HCT116 (cell line): ENCODE results near the gene SLC35B2. TPM values are rescaled to one million over a fixed set of nuclear protein-coding genes. Genes with fewer than 3 reads are reported as not detected.

Source experiments
- ATAC-seq: fragments of 200-7000 bp; cut with Tn5 transposase; 2 replicates; pipeline ENCODE4 v1.9.1; 2020; ENCODE audit warnings: mild to moderate bottlenecking, moderate library complexity
- BruUV-seq: library from RNA; stranded (reverse); fragments of 400-500 nt; replicated peaks from 2 replicates; lab custom pipeline; 2021; lab: Mats Ljungman, UMichigan
- CTCF ChIA-PET: fragments of 300-600 bp; sonication (Branson Sonifier 250); formaldehyde crosslinking; loops from one replicate; lab custom pipeline; 2021; ENCODE audit warnings: antibody characterized with exemption; lab: Charles Lee
- POLR2A ChIA-PET: fragments of 300-600, 350-600 bp; sonication (Branson Sonifier 250); formaldehyde crosslinking; loops from one replicate; lab custom pipeline; 2021; ENCODE audit warnings: antibody characterized with exemption; lab: Charles Lee
- RAD21 ChIA-PET, 2 experiments: fragments of 300-600 bp; sonication (Branson Sonifier 250); formaldehyde crosslinking; loops; one replicate each; lab custom pipeline; 2023; ENCODE audit warnings: low total read pairs in 2 of 2; ENCODE audit not compliant: uncharacterized antibody in 2 of 2, unreplicated experiment in 2 of 2, low non-redundant PET in 1 of 2; lab: Charles Lee
- DNase-seq: peaks from one replicate; pipeline ENCODE4 v3.0.0-alpha.2; 2010; ENCODE audit warnings: low read depth, low spot score
- H2AFZ ChIP-seq: fragments of 200-600 bp; shearing (Covaris generic), sonication (generic); 2 replicates; pipeline ENCODE4 v1.6.1; 2017; ENCODE audit warnings: low read depth, mixed run types, mixed read lengths, antibody characterized with exemption, low read length; ENCODE audit not compliant: poor library complexity, severe bottlenecking
- H3K27ac ChIP-seq: 2 replicates; pipeline ENCODE4 v1.5.1; 2012; ENCODE audit warnings: low read depth, low read length
- H3K27me3 ChIP-seq: fragments of 200-600 bp; sonication (generic); 2 replicates; pipeline ENCODE4 v1.6.1; 2016; ENCODE audit warnings: mixed run types, low read length, mixed read lengths; ENCODE audit not compliant: insufficient read depth
- H3K36me3 ChIP-seq, 2 experiments: fragments of 200-500 bp in 1 of 2; fragments of 200-600 bp in 1 of 2; sonication (Bioruptor generic) in 1 of 2; sonication (generic) in 1 of 2; 2 replicates each; pipeline versions ENCODE4 v1.5.1 to v1.6.1; 2014 to 2016; ENCODE audit warnings: low read length in 2 of 2, inconsistent platforms in 1 of 2, mixed read lengths in 1 of 2, mixed run types in 1 of 2; ENCODE audit not compliant: insufficient read depth in 2 of 2, control insufficient read depth in 1 of 2
- H3K4me1 ChIP-seq, 2 experiments: fragments of 200-600 bp in 1 of 2; sonication (generic) in 1 of 2; 2 replicates each; pipeline versions ENCODE4 v1.5.1 to v1.6.1; 2012 to 2017; ENCODE audit warnings: low read length in 2 of 2, inconsistent platforms in 1 of 2, mild to moderate bottlenecking in 1 of 2, mixed read lengths in 1 of 2, mixed run types in 1 of 2, moderate library complexity in 1 of 2; ENCODE audit not compliant: insufficient read depth in 2 of 2, control insufficient read depth in 1 of 2
- H3K4me2 ChIP-seq: fragments of 200-600 bp; sonication (generic); 2 replicates; pipeline ENCODE4 v1.6.1; 2017; ENCODE audit warnings: mixed run types, low read length, mixed read lengths
- H3K4me3 ChIP-seq, 2 experiments: fragments of 200-600 bp in 1 of 2; sonication (generic) in 1 of 2; replicated peaks in 1 of 2; 2 replicates each; pipeline ENCODE4 v1.5.1; 2011 to 2016; ENCODE audit warnings: low read length in 2 of 2, control low read depth in 1 of 2, low read depth in 1 of 2, mild to moderate bottlenecking in 1 of 2, mixed read lengths in 1 of 2, mixed run types in 1 of 2
- H3K79me2 ChIP-seq: fragments of 200-600 bp; sonication (generic); 2 replicates; pipeline ENCODE4 v1.6.1; 2017; ENCODE audit warnings: mild to moderate bottlenecking, mixed run types, low read length, moderate library complexity, mixed read lengths; ENCODE audit not compliant: insufficient read depth
- H3K9ac ChIP-seq: fragments of 200-600 bp; sonication (generic); 2 replicates; pipeline ENCODE4 v1.6.1; 2016; ENCODE audit warnings: low read length, mixed read lengths
- H3K9me2 ChIP-seq: fragments of 200-600 bp; sonication (generic), shearing (Covaris generic); 2 replicates; pipeline ENCODE4 v1.6.1; 2017; ENCODE audit warnings: mixed run types, mild to moderate bottlenecking, moderate library complexity; ENCODE audit not compliant: insufficient read depth
- H3K9me3 ChIP-seq, 2 experiments: fragments of 200-500 bp in 1 of 2; fragments of 200-600 bp in 1 of 2; sonication (Bioruptor generic) in 1 of 2; sonication (generic) in 1 of 2; 2 replicates each; pipeline ENCODE4 v1.6.1; 2014 to 2017; ENCODE audit warnings: low read length in 2 of 2, mixed read lengths in 2 of 2, inconsistent platforms in 1 of 2, low read depth in 1 of 2, mild to moderate bottlenecking in 1 of 2, mixed run types in 1 of 2, moderate library complexity in 1 of 2; ENCODE audit not compliant: control insufficient read depth in 1 of 2, insufficient read depth in 1 of 2
- H4K20me1 ChIP-seq: fragments of 200-600 bp; sonication (generic), shearing (Covaris generic); 2 replicates; pipeline ENCODE4 v1.6.1; 2017; ENCODE audit warnings: mixed run types, mild to moderate bottlenecking, moderate library complexity; ENCODE audit not compliant: insufficient read depth
- CBX3 ChIP-seq: IDR thresholded peaks from 2 replicates; pipeline ENCODE4 v1.6.1; 2012; ENCODE audit warnings: low read depth
- CEBPB ChIP-seq: IDR thresholded peaks from 2 replicates; pipeline ENCODE4 v1.6.1; 2012; ENCODE audit warnings: low read depth
- EGR1 ChIP-seq: IDR thresholded peaks from 2 replicates; pipeline ENCODE4 v1.6.1; 2012; ENCODE audit warnings: low read depth
- ELF1 ChIP-seq: IDR thresholded peaks from 2 replicates; pipeline ENCODE4 v1.6.1; 2012; ENCODE audit warnings: low read depth, borderline replicate concordance
- EZH2 ChIP-seq: fragments of 200-600 bp; sonication (generic); IDR thresholded peaks from 2 replicates; pipeline ENCODE4 v1.6.1; 2017; ENCODE audit warnings: antibody characterized with exemption, mixed run types
- EZH2phosphoT487 ChIP-seq: fragments of 200-600 bp; IDR thresholded peaks from 2 replicates; pipeline ENCODE4 v1.6.1; 2018; ENCODE audit warnings: antibody characterized with exemption, borderline replicate concordance
- FOSL1 ChIP-seq: IDR thresholded peaks from 2 replicates; pipeline ENCODE4 v1.6.1; 2012; ENCODE audit warnings: low read depth
- POLR2A ChIP-seq: IDR thresholded peaks from 2 replicates; pipeline ENCODE4 v1.7.0; 2011; ENCODE audit warnings: borderline replicate concordance; ENCODE audit not compliant: insufficient read depth, insufficient read length; ENCODE audit errors: extremely low read depth
- POLR2AphosphoS5 ChIP-seq: IDR thresholded peaks from 2 replicates; pipeline ENCODE4 v1.6.1; 2011; ENCODE audit warnings: mild to moderate bottlenecking, low read depth, low read length, moderate library complexity
- RAD21 ChIP-seq: IDR thresholded peaks from 2 replicates; pipeline ENCODE4 v1.6.1; 2012; ENCODE audit warnings: low read depth, mild to moderate bottlenecking
- SIN3A ChIP-seq: IDR thresholded peaks from 2 replicates; pipeline ENCODE4 v1.6.1; 2012; ENCODE audit warnings: low read depth
- SP1 ChIP-seq: IDR thresholded peaks from 2 replicates; pipeline ENCODE4 v1.6.1; 2012; ENCODE audit warnings: low read depth
- SRF ChIP-seq: IDR thresholded peaks from 2 replicates; pipeline ENCODE4 v1.6.1; 2012; ENCODE audit warnings: low read depth
- TCF7L2 ChIP-seq: IDR thresholded peaks from 2 replicates; pipeline ENCODE4 v1.7.0; 2011; ENCODE audit warnings: borderline replicate concordance, inconsistent platforms; ENCODE audit not compliant: insufficient read depth, insufficient read length; ENCODE audit errors: extremely low read depth
- ZNF274 ChIP-seq: fragments of 200-500 bp; sonication (Bioruptor generic); IDR thresholded peaks from 2 replicates; pipeline ENCODE4 v1.6.1; 2014; ENCODE audit warnings: mild to moderate bottlenecking, low read depth, low read length, inconsistent platforms
- intact Hi-C: fragments of 100-400 bp; cut with micrococcal nuclease; formaldehyde crosslinking; loops from 2 replicates; pipeline ENCODE4 v1.10.0; 2022
- total RNA-seq: library from RNA; stranded (reverse); gene quantifications from one replicate; pipeline ENCODE4 v1.2.1, GENCODE V29; 2021; ENCODE audit not compliant: unreplicated experiment
- TF ChIP-seq, protein P1 (sequence below): IDR thresholded peaks from 2 replicates; pipeline ENCODE4 v1.6.1; 2012
- TF ChIP-seq, protein P2 (sequence below): IDR thresholded peaks from 2 replicates; pipeline ENCODE4 v1.6.1; 2012
- TF ChIP-seq, protein P3 (sequence below): IDR thresholded peaks from 2 replicates; pipeline ENCODE4 v1.6.1; 2011; ENCODE audit warnings: mild to moderate bottlenecking, low read length, moderate library complexity; ENCODE audit not compliant: insufficient replicate concordance; ENCODE audit errors: extremely low read depth
- TF ChIP-seq, protein P4 (sequence below): IDR thresholded peaks from 2 replicates; pipeline ENCODE4 v1.6.1; 2012; ENCODE audit warnings: low read depth

SLC35B2 gene
- total RNA-seq, 1 experiment from 2014 or later, result 50.5 TPM

DNA sequence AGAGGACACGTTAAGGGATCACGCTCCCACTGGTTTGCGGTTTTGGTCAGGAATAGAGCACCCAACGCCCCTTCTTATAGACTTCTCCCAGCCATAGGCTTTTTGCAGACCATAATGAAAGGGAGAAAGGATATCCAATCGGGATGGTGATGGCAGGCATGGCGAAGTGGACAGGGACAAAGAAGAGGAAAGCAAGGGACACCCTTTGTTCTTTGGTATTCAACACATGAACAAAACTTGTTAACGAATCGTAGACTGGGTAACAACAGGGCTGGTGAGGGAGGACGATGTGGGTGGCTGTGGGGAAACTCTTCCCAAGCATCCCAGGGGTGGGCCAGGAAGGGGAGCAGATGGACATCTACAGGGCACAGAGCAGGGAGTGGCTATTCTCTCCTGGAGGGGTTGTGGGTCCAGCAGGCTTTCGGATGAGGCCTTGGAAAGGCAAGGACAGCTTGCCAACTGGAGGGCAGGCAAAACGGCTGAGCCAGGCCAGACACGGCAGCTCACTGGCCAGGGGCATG, 11.9 kb downstream of the SLC35B2 start:
- H3K4me3 ChIP-seq, result peak overlapping the region; percentile 82 to 100
- no peak for TF ChIP-seq SP1
- TF ChIP-seq POLR2A, result no peak
- TF ChIP-seq CEBPB, result no peak
- TF ChIP-seq, protein P1, sequence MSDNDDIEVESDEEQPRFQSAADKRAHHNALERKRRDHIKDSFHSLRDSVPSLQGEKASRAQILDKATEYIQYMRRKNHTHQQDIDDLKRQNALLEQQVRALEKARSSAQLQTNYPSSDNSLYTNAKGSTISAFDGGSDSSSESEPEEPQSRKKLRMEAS, result no peak
- no peak for TF ChIP-seq ELF1
- TF ChIP-seq, protein P2, sequence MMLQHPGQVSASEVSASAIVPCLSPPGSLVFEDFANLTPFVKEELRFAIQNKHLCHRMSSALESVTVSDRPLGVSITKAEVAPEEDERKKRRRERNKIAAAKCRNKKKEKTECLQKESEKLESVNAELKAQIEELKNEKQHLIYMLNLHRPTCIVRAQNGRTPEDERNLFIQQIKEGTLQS, result no peak
- no peak for TF ChIP-seq POLR2AphosphoS5
- no peak for TF ChIP-seq SIN3A
- TF ChIP-seq ZNF274, result no peak
- TF ChIP-seq CBX3, result no peak
- TF ChIP-seq EZH2phosphoT487, result no peak
- no peak for TF ChIP-seq TCF7L2
- TF ChIP-seq FOSL1, result no peak
- TF ChIP-seq RAD21, result no peak
- TF ChIP-seq, protein P3, sequence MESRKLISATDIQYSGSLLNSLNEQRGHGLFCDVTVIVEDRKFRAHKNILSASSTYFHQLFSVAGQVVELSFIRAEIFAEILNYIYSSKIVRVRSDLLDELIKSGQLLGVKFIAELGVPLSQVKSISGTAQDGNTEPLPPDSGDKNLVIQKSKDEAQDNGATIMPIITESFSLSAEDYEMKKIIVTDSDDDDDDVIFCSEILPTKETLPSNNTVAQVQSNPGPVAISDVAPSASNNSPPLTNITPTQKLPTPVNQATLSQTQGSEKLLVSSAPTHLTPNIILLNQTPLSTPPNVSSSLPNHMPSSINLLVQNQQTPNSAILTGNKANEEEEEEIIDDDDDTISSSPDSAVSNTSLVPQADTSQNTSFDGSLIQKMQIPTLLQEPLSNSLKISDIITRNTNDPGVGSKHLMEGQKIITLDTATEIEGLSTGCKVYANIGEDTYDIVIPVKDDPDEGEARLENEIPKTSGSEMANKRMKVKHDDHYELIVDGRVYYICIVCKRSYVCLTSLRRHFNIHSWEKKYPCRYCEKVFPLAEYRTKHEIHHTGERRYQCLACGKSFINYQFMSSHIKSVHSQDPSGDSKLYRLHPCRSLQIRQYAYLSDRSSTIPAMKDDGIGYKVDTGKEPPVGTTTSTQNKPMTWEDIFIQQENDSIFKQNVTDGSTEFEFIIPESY, result no peak
- TF ChIP-seq, protein P4, sequence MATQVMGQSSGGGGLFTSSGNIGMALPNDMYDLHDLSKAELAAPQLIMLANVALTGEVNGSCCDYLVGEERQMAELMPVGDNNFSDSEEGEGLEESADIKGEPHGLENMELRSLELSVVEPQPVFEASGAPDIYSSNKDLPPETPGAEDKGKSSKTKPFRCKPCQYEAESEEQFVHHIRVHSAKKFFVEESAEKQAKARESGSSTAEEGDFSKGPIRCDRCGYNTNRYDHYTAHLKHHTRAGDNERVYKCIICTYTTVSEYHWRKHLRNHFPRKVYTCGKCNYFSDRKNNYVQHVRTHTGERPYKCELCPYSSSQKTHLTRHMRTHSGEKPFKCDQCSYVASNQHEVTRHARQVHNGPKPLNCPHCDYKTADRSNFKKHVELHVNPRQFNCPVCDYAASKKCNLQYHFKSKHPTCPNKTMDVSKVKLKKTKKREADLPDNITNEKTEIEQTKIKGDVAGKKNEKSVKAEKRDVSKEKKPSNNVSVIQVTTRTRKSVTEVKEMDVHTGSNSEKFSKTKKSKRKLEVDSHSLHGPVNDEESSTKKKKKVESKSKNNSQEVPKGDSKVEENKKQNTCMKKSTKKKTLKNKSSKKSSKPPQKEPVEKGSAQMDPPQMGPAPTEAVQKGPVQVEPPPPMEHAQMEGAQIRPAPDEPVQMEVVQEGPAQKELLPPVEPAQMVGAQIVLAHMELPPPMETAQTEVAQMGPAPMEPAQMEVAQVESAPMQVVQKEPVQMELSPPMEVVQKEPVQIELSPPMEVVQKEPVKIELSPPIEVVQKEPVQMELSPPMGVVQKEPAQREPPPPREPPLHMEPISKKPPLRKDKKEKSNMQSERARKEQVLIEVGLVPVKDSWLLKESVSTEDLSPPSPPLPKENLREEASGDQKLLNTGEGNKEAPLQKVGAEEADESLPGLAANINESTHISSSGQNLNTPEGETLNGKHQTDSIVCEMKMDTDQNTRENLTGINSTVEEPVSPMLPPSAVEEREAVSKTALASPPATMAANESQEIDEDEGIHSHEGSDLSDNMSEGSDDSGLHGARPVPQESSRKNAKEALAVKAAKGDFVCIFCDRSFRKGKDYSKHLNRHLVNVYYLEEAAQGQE, result no peak
- TF ChIP-seq EGR1, result no peak
- no peak for TF ChIP-seq SRF
- TF ChIP-seq EZH2, result no peak
- H3K9ac ChIP-seq, result peak overlapping the region; percentile 95
- H3K4me2 ChIP-seq, result peak overlapping the region; percentile 83
- ATAC-seq (no peak), DNase-seq (no peak)
- ChIA-PET CTCF (interaction anchor here (1.0 to 4.0 kb wide), 4 partner anchors 8 to 72 kb away, joined by 3 to 16 read pairs (median 10); partner anchors contain the start of gene SLC35B2), POLR2A (interaction anchor here (0.8 to 4.0 kb wide), 6 partner anchors 8 to 68 kb away, joined by 4 to 74 read pairs (median 24); partner anchors contain the start of genes AARS2, SLC29A1 and SLC35B2), RAD21 (interaction anchor here in 1 of 2 experiments (1.3 kb wide), 1 partner anchor 23 kb away, joined by 3 read pairs; the partner anchor contains the start of gene SLC29A1)
- no peaks in the 10 kb centered on the region for H3K9me3 ChIP-seq
- H3K9me2 ChIP-seq, result no peaks in the 10 kb centered on the region
- H3K4me1 ChIP-seq, result peaks cover 10 to 31% of the 10 kb centered on the region in 2 experiments
- H3K27me3 ChIP-seq, result no peaks in the 10 kb centered on the region
- H3K36me3 ChIP-seq, result peaks cover 24 to 35% of the 10 kb centered on the region in 2 experiments
- intact Hi-C loops, result no loop called here
- H4K20me1 ChIP-seq, result peaks cover 31% of the 10 kb centered on the region
- peaks cover 36% of the 10 kb centered on the region for H3K79me2 ChIP-seq
- H3K27ac ChIP-seq, result peak overlapping the region; percentile 82
- no TSS peak for BruUV-seq
- no peak overlapping the region for H2AFZ ChIP-seq
